Mucosa of descending colon (tissue), 3 donors: Measurements from ENCODE around the gene BTG4. TPM values are rescaled to one million over a fixed set of nuclear protein-coding genes. Genes with fewer than 3 reads are reported as not detected.

ENCODE experiments used
- ATAC-seq: fragments of 200-7000 bp; cut with Tn5 transposase; one replicate; pipeline ENCODE4 v1.9.1; 2020; ENCODE audit warnings: mild to moderate bottlenecking, moderate library complexity
- DNase-seq, 3 donors: peaks; one replicate each; pipeline ENCODE4 v3.0.0-alpha.2; 2020
- H3K36me3 ChIP-seq: fragments of 200-600 bp; one replicate; pipeline ENCODE4 v1.8.0; 2021; ENCODE audit warnings: low read depth, mild to moderate bottlenecking
- H3K4me1 ChIP-seq: fragments of 200-600 bp; one replicate; pipeline ENCODE4 v1.8.0; 2021; ENCODE audit warnings: low read depth, mild to moderate bottlenecking
- H3K4me3 ChIP-seq: fragments of 200-600 bp; one replicate; pipeline ENCODE4 v1.8.0; 2021; ENCODE audit warnings: mild to moderate bottlenecking
- H3K9me3 ChIP-seq: fragments of 200-600 bp; one replicate; pipeline ENCODE4 v1.8.0; 2021; ENCODE audit warnings: mild to moderate bottlenecking
- intact Hi-C, 2 donors: fragments of 100-400 bp; cut with DNase I in 1 of 2; cut with micrococcal nuclease in 1 of 2; formaldehyde crosslinking; loops; one replicate each; pipeline versions ENCODE4 v1.11.0 to v1.11.1; 2022; cut with DNase I, micrococcal nuclease
- total RNA-seq, 3 donors: library from RNA; stranded (reverse); fragmentation: NEBNext Ultra II Directional in 2 of 3; extraction: Animal tissue kit (Norgen Biotek cat#: 25700) in 2 of 3; gene quantifications; one replicate each; pipeline versions ENCODE4 v1.2.1 to v1.2.4, GENCODE V29; 2021 to 2023
- TF ChIP-seq, protein P1 (sequence below): fragments of 200-600 bp; IDR thresholded peaks from one replicate; pipeline ENCODE4 v1.8.0; 2022; ENCODE audit warnings: antibody characterized with exemption, mild to moderate bottlenecking
- donor health status: DM: no; HTN: no; CAD: no; lungs with moderate emphysema.
- donor health status: DM: no; HTN: no; CAD: no.
- donor health status: DM: no; HTN: yes; CAD: no.

The BTG4 gene
- total RNA-seq, 3 donors from 2014 or later = not detected

DNA sequence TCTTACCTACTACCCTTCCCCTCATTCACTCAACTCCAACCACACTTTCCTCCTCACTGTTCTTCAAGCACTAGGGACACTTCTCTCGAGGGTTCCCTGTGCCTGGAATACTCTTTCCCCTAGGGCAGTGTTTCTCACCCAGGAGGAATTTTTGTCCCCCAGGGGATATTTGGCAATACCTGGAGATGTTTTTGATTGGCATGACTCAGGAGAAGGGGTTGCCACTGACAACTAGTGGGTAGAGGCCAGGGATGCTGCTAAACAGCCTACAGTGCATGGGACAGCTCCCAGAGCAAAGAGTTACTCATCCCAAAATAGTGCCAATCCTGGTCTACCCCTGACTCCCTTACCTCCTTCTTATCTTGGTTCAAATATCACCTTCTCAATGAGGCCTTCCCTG is 40.0 kb downstream of the BTG4 start:
- ATAC-seq (no peak), DNase-seq (no peak)
- no peaks in the 10 kb centered on the region for H3K36me3 ChIP-seq
- TF ChIP-seq, protein P1, sequence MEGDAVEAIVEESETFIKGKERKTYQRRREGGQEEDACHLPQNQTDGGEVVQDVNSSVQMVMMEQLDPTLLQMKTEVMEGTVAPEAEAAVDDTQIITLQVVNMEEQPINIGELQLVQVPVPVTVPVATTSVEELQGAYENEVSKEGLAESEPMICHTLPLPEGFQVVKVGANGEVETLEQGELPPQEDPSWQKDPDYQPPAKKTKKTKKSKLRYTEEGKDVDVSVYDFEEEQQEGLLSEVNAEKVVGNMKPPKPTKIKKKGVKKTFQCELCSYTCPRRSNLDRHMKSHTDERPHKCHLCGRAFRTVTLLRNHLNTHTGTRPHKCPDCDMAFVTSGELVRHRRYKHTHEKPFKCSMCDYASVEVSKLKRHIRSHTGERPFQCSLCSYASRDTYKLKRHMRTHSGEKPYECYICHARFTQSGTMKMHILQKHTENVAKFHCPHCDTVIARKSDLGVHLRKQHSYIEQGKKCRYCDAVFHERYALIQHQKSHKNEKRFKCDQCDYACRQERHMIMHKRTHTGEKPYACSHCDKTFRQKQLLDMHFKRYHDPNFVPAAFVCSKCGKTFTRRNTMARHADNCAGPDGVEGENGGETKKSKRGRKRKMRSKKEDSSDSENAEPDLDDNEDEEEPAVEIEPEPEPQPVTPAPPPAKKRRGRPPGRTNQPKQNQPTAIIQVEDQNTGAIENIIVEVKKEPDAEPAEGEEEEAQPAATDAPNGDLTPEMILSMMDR = no peak
- intact Hi-C loops = no loop called here
- no peaks in the 10 kb centered on the region for H3K9me3 ChIP-seq
- no peak overlapping the region for H3K4me3 ChIP-seq
- H3K4me1 ChIP-seq = no peaks in the 10 kb centered on the region

DNA sequence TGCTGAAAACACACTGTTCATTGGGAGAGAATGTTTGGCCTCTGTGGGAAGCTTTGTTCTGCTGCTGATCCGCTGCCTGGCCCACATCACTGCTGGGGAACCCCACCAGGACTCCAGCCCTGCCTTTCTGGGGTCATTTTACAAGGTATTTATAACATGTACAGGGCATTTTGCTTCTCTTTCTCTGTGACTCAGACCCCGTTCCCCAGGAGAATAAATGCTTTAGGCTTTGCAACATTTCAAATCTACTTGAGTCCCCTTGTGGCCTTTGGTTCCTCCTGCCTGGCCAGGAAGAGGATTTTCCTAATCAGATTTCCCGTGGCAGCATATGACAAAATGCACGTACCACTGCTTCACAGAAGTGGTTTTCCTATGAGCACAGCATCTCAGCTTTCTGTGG is 43.0 kb downstream of the BTG4 start:
- no peak for ATAC-seq
- DNase-seq = no peak
- TF ChIP-seq, protein P1 = no peak
- H3K4me1 ChIP-seq = no peaks in the 10 kb centered on the region
- H3K9me3 ChIP-seq = no peaks in the 10 kb centered on the region
- intact Hi-C loops = no loop called here
- H3K4me3 ChIP-seq = no peak overlapping the region
- H3K36me3 ChIP-seq = no peaks in the 10 kb centered on the region

DNA sequence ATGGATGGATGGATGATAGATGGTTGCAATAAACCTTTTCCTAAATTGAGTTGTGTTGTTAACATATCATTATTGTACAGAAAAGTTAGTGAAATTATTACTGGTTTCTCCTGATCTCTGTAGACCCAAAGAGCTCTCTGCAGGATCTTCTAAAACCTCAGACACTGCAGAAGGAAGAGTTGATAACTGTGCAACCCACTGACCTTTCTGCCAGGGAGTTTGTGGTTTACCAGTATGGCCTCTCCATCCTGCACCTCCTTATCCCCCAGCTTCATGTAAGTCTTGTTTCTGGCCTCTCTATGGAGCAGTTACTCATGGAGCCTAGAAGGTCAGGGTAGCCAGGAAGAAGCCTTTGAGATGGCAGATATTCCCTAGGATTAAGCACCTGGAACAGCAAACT is 45.6 kb downstream of the BTG4 start:
- TF ChIP-seq, protein P1 = no peak
- H3K9me3 ChIP-seq = no peaks in the 10 kb centered on the region
- H3K36me3 ChIP-seq = no peaks in the 10 kb centered on the region
- intact Hi-C loops = no loop called here
- H3K4me3 ChIP-seq = no peak overlapping the region
- DNase-seq (no peak), ATAC-seq (no peak)
- no peaks in the 10 kb centered on the region for H3K4me1 ChIP-seq

DNA sequence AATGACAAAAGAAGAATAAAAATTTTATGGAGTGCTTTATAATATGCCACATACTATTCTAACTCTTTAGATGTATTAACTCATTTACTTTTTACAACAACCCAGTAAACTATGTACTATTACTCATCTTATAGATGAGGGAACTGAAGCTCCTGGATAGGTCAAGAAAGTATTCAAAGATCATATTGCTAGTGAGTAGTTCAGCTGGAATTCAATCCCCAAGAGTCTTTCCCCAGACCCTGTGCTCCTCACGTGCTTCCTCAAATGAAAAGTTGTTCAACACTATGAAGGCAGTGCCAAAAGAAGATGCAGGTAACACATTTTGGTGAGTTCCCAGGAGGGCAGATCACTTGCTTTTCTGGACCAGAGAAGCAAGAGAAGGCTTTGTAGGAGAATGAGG is 46.8 kb downstream of the BTG4 start:
- no peaks in the 10 kb centered on the region for H3K4me1 ChIP-seq
- TF ChIP-seq, protein P1 = no peak
- no peaks in the 10 kb centered on the region for H3K9me3 ChIP-seq
- ATAC-seq (no peak), DNase-seq (no peak)
- intact Hi-C loops = no loop called here
- H3K4me3 ChIP-seq = no peak overlapping the region
- H3K36me3 ChIP-seq = no peaks in the 10 kb centered on the region

DNA sequence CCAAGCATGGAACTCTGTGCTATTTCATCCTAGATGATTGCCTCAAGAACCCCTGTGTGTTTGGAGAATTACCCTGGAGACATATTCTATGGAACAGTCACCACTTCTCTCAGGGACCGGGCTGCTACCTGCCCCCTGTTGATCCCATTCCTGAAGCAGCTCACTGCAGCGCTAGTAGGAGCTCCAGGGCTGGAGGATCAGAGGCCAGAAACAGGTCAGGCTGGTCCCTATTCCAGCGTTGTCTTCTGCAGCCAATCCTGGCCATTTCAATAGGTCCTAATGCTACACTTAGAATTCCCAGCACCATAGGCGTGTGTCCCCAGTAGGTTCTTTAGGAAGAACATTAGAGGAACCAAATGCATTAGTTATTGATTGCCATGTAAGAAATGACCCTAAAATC is 48.9 kb downstream of the BTG4 start:
- Histone ChIP-seq H3K36me3 (no peaks in the 10 kb centered on the region), H3K4me1 (no peaks in the 10 kb centered on the region), H3K4me3 (no peak overlapping the region), H3K9me3 (no peaks in the 10 kb centered on the region)
- intact Hi-C loops = no loop called here
- TF ChIP-seq, protein P1 = no peak
- DNase-seq (no peak), ATAC-seq (no peak)

DNA sequence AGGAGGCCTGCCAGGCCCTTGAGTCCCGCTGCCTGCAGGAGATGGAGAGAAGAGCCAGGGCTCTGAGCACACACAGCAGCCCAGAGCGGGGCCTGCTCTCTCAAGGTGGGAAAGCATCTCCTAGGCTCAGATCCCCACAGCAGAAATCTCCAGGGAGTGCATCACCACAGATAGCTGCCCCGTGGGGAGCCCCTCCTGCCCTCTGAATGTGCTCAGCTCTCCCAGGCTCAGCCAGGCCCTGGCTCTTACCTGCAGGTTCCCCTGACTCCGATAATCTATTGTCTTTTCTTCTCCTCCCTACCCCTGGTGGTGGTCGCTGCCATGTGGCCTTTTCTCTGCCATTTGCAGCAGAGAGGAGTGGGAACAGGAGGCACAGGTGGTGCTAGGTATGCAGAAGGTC is 49.9 kb downstream of the BTG4 start:
- Histone ChIP-seq H3K36me3 (no peaks in the 10 kb centered on the region), H3K4me1 (no peaks in the 10 kb centered on the region), H3K4me3 (no peak overlapping the region), H3K9me3 (no peaks in the 10 kb centered on the region)
- TF ChIP-seq, protein P1 = no peak
- DNase-seq = no peak
- ATAC-seq = no peak
- intact Hi-C loops = no loop called here
